ENCODE results near the gene MTMR2. TPM values are rescaled to one million over a fixed set of nuclear protein-coding genes. Genes with fewer than 3 reads are reported as not detected.
A peak's percentile ranks its signal among the peaks of the same experiment; 100 is the strongest.

Gene MTMR2
- total and polyA plus RNA-seq, 10 of the 15 experiments (the other 5 are each of a cell fraction or from before 2014, with no cell fraction given), result 7.6 to 46.6 (median 22.5) TPM

DNA sequence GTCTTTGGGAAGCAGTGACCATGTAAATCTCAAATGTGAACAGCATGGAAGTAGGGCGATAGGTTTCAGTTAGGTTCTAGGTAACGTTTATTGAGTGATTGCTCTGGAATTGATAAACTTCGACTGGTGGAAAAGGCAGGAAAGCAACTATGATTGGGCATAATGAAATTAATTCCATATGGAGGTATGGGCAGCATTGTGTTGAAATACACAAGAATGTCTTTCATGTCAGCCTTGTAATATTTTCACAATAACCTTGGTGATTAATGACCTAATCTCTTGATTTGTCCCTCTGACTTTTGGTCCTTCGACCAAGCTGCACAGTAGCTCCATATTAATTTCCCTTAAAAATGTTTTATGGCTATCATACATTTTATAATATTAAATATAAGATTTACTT, 130.8 kb downstream of the MTMR2 start (continued):
- TF ChIP-seq, protein P1, sequence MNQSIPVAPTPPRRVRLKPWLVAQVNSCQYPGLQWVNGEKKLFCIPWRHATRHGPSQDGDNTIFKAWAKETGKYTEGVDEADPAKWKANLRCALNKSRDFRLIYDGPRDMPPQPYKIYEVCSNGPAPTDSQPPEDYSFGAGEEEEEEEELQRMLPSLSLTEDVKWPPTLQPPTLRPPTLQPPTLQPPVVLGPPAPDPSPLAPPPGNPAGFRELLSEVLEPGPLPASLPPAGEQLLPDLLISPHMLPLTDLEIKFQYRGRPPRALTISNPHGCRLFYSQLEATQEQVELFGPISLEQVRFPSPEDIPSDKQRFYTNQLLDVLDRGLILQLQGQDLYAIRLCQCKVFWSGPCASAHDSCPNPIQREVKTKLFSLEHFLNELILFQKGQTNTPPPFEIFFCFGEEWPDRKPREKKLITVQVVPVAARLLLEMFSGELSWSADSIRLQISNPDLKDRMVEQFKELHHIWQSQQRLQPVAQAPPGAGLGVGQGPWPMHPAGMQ (IDR thresholded peaks at IDR 0.05; ENCODE audit: borderline replicate concordance), result no peak

DNA sequence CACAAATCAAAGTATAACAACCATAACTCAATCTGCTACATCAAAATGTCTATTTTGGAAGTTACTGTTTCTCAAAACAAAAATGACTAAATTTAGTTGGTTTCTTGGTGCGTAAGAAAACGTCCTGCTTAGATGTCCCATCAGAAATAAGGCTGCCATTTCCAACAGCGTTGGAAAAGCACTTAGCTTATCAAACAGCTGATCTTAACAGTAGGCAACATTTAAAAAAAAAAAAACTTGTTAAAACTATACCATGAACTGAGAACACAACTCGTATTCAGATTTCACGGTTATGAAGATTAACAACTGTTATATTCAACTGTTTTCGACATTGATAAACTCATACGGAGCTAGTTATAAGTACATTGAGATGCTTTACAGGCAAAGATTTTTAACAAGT, 131.2 kb downstream of the MTMR2 start:
- no peak overlapping the region for H2AFZ ChIP-seq (ENCODE audit: control insufficient read depth, low read depth, low read length)
- no peaks in the 10 kb centered on the region for H3K9me3 ChIP-seq (replicated peaks; ENCODE audit: control insufficient read depth, insufficient read depth, low read length)
- DNase-seq (ENCODE audit: low read depth, low spot score) (no peak), ATAC-seq (no peak), FAIRE-seq (no peak)
- no peaks in the 10 kb centered on the region for H4K20me1 ChIP-seq (ENCODE audit: control insufficient read depth, insufficient read depth)
- H3K4me1 ChIP-seq (ENCODE audit: control insufficient read depth, insufficient read depth, low read length), result 0 out of 2 replicates have a peak, but pooled peaks cover 3% of the 10 kb centered on the region
- SMC1A ChIA-PET (ENCODE audit: uncharacterized antibody, unreplicated experiment), result interaction anchor here (0.6 to 5.6 kb wide), 11 partner anchors 14 to 601 kb away, joined by 3 to 37 read pairs (median 3); no protein-coding TSS in a partner anchor
- H3K4me3 ChIP-seq, result peak overlapping the region; percentile 87; the same call in 1 of the 2 replicates
- in situ Hi-C loops (cut with MboI) (loop anchor here (5.0 kb wide), 1 partner anchor 595 kb away; the partner anchor contains the start of gene CCDC82), intact Hi-C loops (cut with micrococcal nuclease; ENCODE audit: unreplicated experiment) (loop anchor here (5.0 kb wide), 2 partner anchors 130 to 635 kb away; partner anchors contain the start of gene MTMR2)
- H3K4me2 ChIP-seq (ENCODE audit: control insufficient read depth, insufficient read depth), result peak overlapping the region; percentile 46
- CTCF ChIA-PET, result interaction anchor here (0.7 to 2.8 kb wide), 8 partner anchors 8 to 714 kb away, joined by 3 to 15 read pairs (median 6); no protein-coding TSS in a partner anchor
- H3K36me3 ChIP-seq (ENCODE audit: control insufficient read depth in 2 of 2, insufficient read depth in 2 of 2, low read length in 1 of 2), result no peaks in the 10 kb centered on the region
- H3K79me2 ChIP-seq (ENCODE audit: control insufficient read depth, insufficient read depth, low read length), result peaks cover 82% of the 10 kb centered on the region
- POLR2A ChIA-PET, result interaction anchor here (0.6 to 5.5 kb wide), 9 partner anchors 10 to 725 kb away, joined by 3 to 23 read pairs (median 3); partner anchors contain the start of genes MAML2 and SRSF8
- TF ChIP-seq MLLT1 (IDR thresholded peaks at IDR 0.05), result peak; percentile 80
- no peak for TF ChIP-seq ASH2L (IDR thresholded peaks at IDR 0.05; ENCODE audit: borderline replicate concordance, low read depth)
- no peak overlapping the region for H3K27ac ChIP-seq (ENCODE audit: control insufficient read depth, insufficient read depth)
- no TSS peak for BruUV-seq (replicated peaks)
- H3K27me3 ChIP-seq (replicated peaks in 1 of 2; ENCODE audit: control insufficient read depth in 2 of 2, insufficient read depth in 2 of 2, low read length in 1 of 2), result no peaks in the 10 kb centered on the region
- 97% methylated on average over 7 of the region's 7 CpGs for WGBS (ENCODE audit: insufficient coverage, insufficient replicate concordance, low lambda C conversion rate, missing lambda C conversion rate)
- no peak overlapping the region for H3K9ac ChIP-seq (ENCODE audit: control insufficient read depth, insufficient read depth, low read length)
- RAD21 ChIA-PET (ENCODE audit: unreplicated experiment), result interaction anchor here (0.7 to 2.3 kb wide), 2 partner anchors 129 to 639 kb away, joined by 3 to 20 read pairs; no protein-coding TSS in a partner anchor
